ENCODE measurements around the gene CNTN4.

The CNTN4 gene

DNA sequence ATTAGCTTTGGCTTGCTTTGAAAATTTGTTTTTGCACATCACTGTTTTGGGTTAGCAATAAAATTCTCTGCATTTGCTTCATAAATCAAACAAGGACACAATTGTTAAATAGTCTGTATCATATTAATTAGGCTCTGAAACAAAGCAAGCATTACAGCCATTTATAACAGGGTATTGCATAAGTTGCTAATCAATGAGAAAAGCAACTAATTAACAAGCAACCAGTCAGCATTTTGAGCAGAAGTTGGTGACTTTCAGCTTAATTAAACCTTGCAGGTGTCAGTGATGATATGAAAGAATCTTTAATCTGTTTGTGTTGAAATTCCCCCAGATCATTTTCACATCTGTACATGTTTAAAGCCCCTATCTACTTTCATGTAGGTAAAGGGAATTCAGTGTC is 516.4 kb downstream of the CNTN4 start:
- no peak for DNase-seq

DNA sequence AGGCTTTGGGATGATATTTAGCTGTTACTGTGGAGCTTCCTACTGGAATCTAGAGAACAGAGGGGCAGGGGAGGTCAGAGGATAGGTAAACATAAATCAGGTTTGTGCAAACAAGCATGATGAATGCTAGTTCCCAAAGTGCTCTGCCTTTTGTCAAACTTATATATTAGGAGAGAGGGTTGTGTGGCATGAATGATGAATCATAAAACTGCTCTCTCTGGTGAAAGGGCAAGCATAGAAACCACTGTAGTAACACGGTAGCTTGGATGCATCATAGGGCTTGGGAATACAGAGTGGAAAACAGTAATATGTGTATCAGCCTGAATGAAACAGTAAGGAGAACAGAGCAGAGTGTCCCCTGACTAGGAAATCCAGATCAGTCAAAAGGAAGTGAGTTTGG is 524.8 kb downstream of the CNTN4 start:
- no peak for DNase-seq

DNA sequence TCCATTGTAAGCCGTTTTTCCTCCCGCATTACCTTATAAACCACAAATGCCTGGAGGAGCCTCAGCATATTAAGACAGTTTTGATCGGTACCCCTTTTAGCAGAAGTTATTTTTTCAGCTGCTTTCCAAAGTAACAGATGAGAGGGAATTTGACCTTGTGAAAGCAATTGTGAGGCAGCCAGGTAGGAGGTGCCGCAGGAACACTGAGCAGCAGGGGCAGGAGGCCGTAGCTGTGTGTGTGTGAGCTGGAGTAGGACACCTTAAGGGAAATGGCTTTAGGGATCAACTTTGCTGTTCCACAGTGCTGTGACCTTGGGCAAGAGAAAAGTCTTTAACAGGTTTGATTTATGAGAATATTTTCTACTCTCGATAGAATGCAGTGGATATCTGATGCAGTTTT is 529.5 kb downstream of the CNTN4 start:
- no peak for DNase-seq

DNA sequence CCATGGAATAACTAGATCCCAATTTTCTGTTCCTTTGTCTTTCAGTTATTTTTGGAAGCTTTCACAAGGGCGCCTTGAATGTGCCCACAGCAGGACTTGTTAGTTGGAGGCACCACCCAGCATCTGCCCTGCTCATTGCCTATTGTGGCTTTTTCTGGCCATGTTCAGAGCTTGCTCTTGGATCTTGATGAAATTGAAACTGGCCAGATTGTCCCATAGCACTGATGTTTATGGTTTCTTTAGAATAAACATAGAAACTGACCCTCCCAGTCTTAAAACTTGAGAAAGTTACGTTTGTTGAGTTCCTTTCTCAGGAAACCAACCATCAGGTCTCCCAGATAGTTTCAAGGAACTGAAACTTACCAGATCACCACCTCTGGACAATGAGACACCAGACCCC is 536.8 kb downstream of the CNTN4 start:
- no peak for DNase-seq

DNA sequence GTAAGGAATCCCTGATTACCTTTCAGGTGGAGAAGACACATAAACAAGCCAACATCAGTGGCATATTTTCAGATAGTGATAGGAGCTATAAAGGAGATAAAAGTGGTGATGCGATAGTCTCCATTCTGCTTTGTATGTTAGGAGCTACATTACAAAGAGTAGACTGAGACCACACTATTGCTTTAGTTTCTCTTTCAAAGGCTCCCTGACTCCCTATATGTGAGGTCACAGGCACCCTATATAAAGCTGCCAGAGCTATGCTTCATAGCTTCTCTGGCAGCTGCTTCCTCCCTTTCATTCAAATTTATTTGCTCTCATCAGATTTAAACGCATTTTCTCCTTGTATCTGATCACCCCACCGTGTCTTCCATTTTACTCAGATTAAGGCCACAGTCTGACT is 544.9 kb downstream of the CNTN4 start:
- no peak for DNase-seq

DNA sequence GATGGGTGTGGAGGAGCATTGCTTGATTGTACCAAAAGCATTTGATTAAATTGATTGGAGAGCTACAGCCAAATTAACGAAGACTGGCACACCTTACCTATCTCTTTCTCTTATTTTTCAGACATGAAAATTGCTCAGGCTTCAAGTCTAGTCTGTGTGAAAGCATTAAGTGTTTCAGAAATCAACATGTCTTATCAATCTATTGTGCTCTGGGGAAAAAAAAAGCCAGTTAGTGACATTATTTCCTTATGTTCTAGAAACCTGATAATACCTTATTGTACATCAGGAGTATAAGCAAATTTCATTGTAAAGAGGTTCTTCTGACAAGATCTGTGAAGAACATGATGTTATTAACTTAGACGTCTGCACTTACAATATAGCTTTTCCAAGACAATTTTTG is 546.3 kb downstream of the CNTN4 start:
- no peak for DNase-seq

DNA sequence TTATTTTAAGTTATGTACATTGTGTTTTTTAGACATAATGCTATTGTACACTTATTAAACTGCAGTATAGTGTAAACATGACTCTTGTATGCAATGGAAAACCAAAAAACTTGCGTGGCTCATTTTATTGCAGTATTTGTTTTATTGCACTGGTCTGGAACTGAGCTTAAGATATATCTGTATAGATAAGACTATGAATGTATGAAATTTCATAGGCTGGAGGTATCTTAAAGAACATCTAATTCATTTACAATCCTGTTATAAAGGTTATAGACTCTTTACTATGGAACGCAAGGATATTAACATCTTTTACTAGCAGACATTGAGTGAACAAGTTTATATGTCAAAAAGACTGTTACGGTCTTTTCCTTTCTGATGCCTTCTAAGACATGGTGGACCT is 552.1 kb downstream of the CNTN4 start:
- DNase-seq, result no peak

DNA sequence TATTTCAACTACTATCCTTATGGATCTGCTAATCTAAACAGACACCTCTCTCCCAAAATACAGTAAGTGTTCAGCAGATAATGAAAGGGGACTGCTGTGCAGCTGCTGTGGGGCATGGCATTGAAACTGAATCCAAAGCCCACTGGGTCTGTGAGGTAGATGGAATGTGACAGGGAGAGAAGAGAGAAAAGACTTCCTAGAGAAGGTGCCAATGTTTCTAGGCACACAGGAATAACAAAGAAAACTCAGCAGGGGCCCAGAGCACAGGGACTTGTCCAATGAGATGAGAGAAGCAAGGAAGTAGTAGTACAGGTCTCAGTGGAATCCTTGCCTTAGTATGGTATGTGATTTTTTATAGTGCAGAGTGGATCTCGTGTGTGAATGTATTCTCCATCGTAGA is 553.7 kb downstream of the CNTN4 start:
- DNase-seq, result no peak

DNA sequence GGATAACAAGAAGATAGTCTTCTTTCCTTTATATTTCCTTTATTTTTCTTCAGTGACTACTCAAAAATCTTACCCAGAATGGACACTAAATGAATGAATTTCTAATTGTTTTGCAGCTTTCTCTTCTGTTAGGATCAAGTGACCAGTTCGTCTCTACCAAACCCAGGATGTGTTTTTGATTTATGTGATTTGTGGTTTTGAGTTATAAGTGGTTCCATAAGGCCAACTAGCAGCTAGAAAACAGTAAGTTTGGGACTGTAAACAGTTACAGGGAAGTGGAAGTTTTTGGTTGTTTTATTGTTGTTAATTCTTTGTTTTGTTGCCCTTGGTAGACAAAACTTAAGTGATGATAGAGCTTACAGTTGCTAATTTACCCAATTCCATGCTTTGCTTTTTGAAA is 555.0 kb downstream of the CNTN4 start:
- no peak for DNase-seq

DNA sequence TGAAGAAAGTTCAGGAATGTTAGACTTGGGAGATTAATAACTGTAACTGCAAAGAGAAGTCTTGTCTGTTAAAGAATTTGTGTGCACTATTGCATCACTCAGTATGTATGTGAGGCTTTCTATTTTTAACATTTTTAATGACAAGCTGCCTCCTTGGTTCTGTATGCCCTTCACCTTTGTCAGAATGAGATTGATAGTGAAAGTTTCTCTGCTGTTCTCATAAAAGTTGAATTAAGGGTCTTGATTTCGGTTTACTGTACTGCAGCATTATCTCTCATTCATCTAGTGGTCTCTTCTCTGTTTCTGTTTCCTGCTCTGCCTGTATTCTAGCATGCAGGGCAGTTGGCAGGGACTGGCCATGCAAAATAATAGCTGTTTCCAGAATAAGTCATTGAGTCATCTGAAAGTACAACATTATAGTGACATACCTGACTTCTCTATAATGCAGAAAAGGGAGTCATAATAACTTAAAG is 556.6 kb downstream of the CNTN4 start:
- no peak for DNase-seq

DNA sequence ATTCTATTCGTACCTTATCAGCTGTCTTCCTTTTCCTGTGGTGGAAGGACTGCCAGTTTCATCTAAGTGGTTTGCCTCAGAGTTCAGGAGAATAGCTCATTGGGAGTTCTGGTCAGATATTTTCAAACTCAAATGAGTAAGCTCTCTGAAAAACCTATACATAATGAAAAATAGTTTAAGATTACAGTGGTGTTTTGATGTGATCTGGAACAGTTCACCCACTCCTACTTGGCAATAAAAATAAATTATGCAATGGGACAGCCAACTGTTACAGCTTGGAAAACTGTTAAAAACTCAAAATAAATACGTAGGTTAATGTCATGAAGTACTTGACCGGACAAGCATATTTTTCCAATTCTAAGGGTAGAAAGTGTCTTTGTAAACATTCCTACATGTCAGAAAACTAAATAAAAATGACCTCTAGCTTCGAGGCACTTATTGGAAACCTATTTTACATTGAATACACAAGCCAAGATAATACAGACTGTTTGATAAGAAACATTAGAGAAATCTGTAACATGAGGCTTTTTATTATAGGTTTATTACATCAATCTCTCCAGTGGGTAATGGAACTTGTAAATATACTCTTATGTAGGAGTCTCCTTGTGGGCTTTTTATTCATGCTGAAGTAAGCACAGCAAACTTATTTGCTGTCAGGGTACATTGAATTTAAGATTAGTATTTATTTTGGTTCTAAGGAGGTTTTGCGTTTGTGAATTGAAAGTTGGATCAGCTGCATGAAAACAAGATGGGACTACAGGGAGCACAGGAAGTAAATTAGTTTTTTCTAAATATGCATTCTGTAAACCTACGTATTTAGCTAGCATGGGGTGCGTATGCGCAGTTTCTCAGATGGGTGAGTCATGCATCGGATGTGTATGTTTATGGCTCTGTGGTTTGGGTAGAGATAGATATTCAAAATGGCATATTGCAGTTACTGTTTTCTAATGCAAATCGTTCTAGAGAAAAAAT is 558.4 kb downstream of the CNTN4 start:
- DNase-seq, result no peak

DNA sequence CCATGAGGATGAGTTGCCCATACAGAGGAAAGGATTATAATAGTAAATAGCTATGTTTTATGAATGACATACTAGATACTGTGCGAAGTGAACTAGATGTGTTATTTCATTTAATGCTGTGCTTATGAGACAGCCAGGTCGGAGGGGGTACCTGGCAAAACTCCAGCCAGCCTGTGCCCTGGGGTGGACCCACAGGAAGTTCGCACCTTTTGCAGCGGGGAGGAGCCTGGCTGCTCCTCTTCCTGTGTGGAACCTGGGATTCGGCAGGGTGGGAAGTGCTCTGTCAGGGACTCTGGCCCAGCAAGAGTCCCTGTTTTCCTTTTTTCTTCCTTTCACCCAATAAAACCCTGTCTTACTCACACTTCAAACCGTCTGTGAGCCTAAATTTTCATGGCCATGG is 559.3 kb downstream of the CNTN4 start:
- DNase-seq, result no peak

DNA sequence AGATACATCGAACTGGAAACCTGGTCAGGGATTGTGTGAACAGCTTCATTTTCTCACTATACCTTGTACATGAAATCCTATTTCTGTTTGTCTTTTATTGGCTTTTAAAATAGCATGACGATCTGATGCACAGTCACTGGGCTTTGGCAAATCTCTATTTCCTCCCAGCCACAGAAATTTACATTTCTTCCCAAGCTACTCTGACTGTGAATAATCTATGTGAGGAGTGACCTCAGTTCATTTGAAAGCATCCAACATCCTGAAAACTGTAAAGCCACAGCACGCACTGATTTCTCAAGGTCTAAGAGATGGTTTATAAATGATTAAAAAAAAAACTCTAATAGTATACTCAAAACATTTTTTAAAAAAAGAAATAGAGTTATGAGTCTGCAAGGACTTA is 561.2 kb downstream of the CNTN4 start:
- DNase-seq, result no peak

DNA sequence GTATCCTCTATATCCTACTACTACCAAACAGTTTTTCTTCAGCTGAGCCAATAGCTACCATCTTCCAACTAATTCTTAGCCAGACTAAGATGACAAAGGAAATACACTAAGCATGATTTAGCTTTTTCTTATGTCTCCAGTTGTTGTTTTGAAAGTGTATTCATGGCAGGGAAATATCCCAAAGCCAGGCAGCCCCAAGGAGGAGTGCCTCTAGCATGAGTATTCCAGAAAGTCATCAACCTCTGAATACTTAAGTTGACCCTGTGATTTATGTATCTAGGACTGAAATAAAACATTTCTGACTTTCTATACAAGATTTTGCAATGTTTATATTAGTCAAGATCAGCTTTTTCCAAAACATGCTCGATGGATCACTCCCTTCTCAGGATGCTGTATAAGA is 562.4 kb downstream of the CNTN4 start:
- no peak for DNase-seq

DNA sequence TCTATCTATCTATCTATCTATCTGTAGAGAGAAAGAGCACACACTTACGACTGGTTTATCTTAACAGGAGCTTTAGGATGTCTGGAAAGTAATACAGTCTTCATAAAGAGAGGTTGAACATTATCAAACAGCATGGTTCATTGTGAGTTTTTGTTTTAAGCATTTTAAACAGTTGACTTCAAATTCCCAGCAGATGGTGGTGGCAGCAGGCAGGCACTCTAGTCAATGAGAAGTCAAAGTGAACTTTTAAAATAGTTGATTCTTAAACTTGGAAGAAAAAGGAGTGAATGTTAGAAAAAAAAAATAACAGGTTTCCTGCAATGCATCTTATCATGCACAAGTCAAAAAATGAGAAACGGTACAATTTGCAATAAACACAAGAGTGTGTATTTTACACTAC is 578.8 kb downstream of the CNTN4 start:
- DNase-seq, result no peak

DNA sequence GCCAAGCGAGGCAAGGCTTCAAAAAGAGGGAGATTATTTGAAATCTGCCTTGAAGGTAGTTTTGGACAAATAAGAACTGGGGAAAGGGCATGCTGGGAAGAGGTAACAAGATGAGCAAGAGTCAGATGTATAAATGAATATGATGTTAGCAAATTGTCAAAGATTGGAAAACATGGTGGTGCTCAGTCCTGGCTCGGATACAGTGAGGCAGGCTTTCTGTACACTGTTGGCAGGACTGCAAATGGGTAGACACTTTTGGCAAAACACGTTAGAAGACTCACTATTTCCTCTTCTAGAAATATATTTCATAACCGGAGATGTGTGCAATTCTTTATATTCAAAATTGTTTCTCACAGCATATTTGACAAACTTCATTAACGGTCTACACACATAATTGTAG is 581.6 kb downstream of the CNTN4 start:
- no peak for DNase-seq

DNA sequence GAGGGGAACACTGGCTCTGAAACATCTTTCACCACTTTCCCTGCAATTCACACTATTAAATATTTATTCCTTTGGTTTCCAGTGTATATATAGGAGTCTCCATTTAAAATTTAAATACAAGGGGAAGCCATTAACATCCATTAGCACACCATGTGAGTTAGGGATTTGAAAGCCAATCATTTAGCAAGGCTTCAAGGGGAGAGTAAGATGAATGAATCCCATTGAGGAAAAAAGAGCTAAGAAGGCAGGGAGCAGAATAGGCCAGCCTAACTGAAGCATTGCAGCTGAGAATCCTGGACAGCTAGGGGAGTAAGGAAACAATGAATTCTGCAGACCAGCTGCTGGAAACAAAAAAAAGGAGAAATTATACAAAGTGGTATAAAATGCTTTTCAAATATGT is 585.4 kb downstream of the CNTN4 start:
- no peak for DNase-seq

DNA sequence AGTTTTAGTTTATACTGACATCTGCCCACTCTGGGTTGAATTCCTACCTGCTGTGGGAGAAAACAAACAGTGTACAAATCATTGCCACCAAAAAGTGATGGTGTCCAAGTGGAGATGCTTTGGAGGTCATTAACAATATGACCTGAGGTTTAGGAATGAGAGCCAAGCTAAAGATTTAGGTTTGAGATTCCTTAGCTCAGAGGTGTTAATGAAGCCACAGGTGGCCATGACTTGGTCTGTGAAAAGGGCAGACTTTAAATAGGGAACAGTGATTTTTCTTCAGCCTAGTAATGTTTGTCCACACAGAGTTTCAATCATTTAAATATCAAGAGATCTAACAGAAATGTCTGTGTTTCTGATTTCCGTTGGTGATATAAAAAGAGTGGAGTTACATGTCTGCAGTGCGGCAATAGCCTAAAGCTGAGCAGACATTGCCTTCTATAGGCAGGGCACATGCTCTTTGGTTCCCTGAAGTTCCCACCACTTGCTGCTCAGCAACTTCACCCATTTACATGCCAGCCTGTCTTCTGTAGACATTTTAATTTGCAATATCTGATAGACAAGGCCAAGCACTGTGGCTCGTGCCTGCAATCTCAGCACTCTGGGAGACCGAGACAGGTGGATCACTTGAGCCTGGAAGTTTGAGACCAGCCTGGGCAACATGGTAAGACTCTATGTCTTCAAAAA is 588.3 kb downstream of the CNTN4 start:
- no peak for DNase-seq

DNA sequence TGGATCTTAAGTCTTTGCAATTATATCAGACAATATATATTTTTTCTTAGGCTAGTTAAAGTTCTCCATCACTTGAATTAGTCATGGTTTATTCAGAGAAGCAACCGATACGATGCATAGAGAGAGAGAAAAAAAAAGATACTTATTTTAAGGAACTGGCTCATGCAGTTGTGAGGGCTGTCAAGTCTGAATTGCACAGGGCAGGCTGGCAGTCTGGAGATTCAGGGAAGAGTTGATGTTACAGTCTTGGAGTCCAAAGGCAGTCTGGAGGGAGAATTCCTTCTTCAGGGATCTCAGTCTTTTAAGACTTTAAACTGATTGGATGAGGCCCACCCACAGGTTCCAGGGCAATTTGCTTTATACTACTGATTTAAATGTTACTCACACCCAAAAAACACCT is 598.9 kb downstream of the CNTN4 start:
- DNase-seq, result no peak

DNA sequence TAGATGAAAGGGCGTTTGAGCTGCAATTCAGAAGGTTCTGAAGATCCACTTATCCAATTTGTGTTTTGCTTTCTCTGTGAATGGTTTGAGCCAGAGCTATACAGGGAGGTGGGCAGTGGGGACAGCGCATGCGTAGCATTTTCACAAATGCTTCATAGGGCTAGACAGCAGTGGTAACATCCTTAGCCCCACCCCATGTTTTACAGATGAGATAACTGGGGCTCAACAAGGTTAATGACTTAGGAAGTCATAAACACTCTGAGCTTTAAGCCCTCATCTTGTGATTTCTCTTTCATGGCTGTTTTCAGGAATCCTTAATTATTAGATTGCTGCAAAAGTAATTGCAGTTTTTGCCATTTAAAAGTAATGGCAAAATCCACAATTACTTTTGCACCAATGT is 602.8 kb downstream of the CNTN4 start:
- no peak for DNase-seq

DNA sequence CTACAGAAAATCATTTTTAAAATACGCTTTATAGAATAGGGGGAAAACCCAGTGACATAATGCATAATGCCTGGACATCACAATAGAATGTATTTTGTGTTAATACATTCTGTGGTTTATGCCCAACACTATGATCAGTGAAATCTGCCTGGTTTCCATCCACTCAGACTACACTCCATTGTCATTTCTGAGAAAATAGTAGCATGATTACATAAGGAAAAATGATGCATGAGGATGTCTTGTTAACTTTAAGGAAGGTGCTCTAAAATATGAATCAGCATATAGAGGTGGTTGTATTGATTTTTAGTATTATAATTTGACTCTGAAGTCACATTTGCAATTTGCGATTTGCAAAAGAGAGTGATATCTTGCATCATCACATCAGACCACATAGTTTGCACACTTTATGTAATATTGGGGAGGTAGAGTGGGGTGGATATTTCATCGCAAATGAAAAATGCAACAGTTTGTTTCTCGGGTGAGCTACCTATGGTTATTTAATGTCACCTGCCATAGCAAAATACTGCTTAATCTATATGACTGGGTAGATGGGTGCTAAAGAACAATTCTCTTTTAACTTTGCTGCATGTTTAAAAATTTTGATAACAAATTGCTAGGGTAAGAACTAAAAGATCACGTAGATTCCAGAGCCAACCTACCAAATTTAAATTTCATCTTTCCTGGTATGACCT is 607.6 kb downstream of the CNTN4 start:
- no peak for DNase-seq

DNA sequence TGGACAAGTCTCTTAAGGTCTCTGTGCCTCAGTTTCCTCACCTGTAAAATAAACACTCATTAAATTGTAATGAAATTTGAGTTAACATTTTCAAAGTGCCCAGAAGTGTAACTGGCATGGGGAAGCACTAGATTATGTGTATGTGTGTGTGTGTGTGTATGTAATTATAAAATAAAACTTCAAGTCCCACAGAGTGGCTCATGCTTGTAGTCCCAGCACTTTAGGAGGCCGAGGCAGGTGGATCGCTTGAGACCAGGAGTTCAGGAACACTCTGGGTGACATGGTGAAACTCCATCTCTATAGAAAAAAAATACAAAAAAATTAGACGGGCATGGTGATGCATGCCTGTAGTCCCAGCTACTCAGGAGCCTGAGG is 608.2 kb downstream of the CNTN4 start:
- DNase-seq, result no peak

DNA sequence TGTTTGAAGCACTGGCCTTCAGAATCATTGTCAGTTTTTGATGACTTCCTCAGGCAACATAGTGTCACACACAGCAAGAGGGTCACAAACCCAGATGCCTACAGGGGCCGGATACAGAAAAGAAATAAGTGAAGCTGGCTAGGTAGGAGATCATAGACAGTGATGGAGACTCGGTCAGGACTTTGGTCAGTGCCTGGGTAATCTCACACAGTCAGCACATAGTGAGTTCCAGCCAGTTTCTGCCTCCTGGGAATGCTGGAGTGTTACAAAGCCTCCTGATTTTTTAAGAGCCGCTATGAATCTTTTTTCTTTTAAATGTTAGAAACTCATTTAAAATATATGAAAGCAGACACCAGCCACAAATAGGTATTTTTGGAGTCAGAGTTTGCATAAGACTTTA is 612.4 kb downstream of the CNTN4 start:
- no peak for DNase-seq

DNA sequence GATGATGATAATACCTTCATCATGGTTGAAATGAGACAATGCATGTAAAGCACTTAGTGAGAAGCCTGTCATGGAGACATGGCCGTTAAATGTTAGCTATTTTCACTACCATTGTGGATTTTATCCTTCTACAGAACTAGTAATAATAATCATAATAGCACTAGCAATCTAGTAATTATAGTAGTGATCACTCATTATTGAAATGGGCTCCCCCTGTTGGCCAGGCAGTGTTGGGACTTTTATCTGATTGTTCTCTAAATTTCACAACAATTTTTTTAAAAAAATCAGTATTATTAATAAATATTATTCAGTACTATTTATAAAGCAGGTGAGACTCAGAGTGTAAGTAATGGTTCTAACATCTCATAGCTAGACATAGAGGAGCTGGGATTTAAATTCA is 615.3 kb downstream of the CNTN4 start:
- DNase-seq, result no peak
